ENCODE results near the gene KLHL21.

Gene KLHL21

DNA sequence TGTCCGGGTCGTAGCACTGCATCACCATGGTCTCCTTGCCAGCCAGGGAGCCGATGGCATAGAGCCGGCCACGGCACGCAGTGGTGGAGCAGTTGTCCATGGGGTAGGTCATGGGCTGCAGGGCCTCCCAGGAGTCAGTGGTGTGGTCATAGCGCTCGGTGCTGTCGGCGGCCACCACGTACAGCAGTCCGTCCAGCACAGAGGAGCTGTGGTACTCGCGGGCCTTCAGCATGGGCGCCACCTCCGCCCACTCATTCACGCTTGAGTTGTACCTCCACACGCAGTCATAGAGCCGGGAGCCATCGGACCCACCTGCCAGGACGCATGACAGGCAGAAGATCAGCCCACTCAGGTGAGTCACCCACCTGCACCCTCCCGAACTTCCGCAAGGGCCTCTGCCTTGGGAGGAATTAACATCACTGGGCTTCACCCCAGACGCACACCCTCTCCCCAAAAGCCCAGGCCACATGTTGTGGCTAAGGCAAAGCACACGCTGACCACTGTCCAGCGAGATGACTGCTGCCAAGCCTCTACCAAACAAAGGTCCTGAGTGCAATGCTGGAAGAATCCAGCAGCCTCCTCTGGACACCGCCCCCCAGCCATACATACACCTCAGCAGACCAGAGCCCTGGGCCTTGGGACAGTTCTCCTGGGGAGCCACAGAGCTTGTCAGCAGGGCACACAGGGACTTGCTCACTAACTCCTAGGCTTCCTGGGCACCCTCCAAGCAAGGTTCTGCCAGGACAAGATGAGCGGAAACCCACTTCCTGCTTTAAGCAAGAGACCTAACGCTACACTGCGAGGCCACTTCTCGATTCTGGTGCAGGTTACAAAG is 3.3 kb downstream of the KLHL21 start:
- DNase-seq = no peak

DNA sequence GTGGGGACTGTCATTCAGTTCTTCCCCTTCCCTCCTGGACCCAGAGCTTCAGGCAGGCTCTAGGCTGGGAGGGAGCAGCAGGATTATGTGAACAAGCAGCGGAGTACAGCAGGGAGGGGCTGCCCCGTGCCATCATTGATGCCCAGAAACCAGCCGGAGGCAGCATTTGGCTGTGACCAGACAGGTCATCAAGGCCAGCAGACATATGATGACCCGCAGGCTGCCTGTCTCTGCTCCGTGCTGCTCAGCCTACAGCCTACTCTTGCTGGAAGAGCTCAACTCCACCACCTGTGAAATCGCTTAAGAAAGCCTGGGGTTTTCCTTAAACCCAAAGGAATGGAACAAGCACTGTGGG is 4.9 kb downstream of the KLHL21 start:
- DNase-seq = no peak

GRCh38 chr1:6596886-6597776 is 5.5 kb downstream of the KLHL21 start:
- DNase-seq = no peak

DNA sequence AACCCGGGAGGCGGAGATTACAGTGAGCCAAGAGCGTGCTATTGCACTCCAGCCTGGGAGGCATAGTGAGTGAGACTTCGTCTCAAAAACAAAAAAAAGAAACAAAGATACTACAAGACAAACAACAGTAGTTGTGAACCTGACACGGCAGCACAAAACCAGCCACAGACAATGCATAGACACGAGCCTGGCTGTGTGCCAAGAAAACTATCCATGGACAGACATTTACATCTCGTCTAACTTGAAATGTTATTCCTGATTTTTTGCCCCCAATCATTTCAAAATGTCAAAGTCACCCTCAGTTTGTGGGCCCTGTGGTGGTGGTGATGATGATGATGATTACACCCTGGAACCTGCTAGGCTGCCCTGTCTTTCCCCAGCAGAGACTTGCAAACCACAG is 6.3 kb downstream of the KLHL21 start:
- no peak for DNase-seq

- no peak for DNase-seq
Measured at GRCh38 chr1:6594977-6595740, 7.5 kb downstream of the KLHL21 start.

DNA sequence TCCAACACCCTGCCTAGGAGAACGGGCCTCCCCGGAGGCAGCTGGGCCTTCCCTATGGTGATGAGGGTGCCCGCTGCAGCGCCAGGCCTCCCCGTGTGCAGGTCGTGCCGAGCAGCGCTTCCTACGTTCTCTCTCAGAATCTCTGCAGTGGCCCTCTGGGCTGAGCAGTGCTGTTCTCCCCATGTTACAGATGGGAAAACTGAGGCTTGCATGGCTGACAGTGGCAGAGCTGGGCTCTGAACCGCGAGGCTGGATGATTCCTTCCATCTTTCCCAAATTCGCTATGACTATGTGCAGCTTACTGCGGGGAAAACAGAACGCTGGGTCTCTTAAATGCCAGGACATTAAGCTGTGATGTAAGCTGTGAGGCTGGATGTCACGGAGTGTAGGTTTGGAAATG is 8.9 kb downstream of the KLHL21 start:
- no peak for DNase-seq

DNA sequence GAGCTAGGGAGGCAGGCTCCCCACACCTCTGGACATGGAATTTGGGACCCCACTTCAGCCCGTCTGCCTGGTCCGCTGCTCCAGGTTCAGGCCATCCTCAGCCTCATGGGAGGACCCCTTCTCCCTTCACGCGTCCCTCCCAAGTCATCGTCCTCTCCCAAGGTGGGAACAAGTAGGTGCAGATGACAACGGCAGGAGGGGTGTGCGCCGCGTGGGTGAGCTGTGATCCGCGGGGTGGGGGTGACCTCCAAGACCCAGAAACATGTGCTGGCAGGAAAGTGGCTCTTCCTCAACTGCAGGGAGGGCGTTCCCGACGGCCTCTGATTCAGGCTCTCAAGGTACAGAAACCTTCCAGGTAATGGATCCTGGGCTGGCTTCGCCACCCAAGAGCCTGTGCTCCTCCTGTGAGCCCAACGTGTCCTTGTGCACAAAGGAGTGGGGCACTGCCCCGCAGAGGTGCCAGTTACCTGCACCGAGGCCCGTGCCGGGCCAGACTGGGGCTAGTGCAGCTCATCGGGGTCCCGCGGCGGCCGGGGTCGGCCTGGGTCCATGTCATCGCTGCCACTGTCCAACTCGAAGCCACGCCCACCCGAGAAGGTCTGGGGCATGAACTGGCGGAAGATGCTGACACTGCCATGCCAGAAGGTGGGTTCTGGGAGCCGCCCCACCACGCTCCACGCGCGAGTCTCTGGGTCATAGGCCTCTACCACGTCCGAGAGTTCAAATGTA is 9.6 kb downstream of the KLHL21 start:
- DNase-seq = no peak

DNA sequence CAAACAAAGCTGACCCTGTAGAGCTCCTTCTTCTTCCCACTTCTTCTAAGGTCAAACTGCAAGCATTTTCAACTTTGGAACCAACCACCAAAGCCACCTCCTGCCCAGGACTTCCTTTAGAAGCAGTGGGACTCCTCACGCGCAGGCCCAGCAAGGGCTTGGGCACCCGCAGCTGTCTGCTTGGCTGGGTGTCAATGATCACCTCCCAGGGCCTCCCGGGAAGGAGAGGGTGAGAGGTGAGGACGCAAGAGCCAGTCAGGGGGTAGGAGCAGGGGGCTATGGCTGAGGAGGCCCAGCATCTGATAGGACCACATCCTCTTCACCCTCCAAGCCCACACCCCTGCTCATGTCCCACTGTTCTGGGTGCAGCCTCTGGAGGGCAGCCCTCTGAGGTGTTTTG is 10.2 kb downstream of the KLHL21 start:
- no peak for DNase-seq

- DNase-seq = no peak
Measured at GRCh38 chr1:6591644-6592043, 11.0 kb downstream of the KLHL21 start.

DNA sequence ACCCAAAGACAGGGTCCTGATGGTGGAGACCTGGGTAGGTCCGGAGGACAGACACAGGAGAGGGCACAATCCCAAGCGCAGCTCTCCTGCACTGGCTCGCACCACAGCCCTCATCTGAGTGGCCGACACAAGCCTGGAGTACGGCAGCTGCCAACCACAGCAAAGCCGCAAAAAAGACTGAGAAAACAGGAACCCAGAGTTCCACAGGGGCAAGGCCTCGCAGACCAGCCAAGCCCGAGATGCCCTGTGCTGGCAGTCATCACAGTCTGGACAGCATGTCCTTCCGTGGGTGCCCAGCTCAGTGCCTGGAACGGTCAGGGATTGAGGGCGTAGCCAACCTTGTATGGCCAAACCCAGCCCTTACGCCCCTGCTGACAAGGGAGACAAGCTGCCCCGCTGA is 11.4 kb downstream of the KLHL21 start:
- no peak for DNase-seq

DNA sequence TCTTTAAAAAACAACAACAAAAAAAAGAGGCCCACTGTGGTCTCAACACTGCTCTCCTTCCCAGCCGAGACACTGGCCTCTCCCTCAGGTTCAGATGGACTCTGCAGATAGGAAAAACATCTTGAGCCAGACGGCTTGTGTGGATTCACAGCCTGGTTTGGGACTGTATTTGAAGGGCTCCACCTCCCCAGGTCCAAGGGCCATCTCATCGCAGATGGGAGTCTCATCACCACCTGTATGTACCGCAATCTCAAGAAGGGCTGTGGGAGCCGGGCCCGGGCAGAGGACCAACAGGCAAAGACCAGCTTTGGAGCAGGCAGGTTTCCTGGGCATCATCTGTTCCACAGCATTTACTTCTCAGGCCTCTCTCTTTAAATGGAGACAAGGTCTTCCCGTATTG is 12.6 kb downstream of the KLHL21 start:
- DNase-seq = no peak

GRCh38 chr1:6588893-6589520 is 13.7 kb downstream of the KLHL21 start:
- DNase-seq = no peak

GRCh38 chr1:6588128-6588892 is 14.4 kb downstream of the KLHL21 start:
- no peak for DNase-seq

DNA sequence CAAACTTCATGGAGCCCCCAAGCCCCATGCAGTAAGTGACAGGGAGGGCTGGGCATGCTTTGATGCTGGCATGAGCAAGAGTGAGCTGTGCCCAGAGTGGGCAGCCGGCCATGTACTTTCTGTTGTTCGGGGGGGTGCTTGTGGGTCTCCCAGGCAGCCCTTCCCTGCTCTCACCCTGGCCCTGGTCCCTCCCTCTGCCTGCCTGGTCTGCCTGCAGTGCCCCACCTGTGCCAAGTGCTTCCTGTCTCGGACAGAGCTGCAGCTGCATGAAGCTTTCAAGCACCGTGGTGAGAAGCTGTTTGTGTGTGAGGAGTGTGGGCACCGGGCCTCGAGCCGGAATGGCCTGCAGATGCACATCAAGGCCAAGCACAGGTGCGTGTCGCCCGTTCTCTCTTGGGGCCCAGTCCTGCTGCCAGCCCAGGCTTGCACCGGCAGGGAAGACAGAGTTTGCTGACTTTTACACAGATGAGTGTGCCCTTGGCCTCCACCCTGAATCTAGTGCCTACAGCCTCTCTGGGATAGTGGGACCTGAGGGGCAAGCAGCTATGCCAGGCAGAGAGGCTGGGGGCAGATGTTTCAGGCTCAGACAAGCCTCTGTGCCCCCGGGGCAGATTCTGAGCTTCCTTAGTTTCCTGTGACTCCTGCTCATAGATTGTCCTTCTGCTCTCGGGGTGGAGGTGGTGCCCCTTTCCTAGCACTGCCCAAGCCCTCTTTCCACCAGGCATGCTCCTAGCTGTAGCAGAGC is 15.2 kb downstream of the KLHL21 start:
- no peak for DNase-seq

- DNase-seq = no peak
Measured at GRCh38 chr1:6586404-6586816, 16.3 kb downstream of the KLHL21 start.

- no peak for DNase-seq
Measured at GRCh38 chr1:6585841-6586240, 16.8 kb downstream of the KLHL21 start.

- no peak for DNase-seq
Measured at GRCh38 chr1:6585081-6585722, 17.5 kb downstream of the KLHL21 start.

GRCh38 chr1:6584126-6585080 is 18.3 kb downstream of the KLHL21 start:
- DNase-seq = no peak

DNA sequence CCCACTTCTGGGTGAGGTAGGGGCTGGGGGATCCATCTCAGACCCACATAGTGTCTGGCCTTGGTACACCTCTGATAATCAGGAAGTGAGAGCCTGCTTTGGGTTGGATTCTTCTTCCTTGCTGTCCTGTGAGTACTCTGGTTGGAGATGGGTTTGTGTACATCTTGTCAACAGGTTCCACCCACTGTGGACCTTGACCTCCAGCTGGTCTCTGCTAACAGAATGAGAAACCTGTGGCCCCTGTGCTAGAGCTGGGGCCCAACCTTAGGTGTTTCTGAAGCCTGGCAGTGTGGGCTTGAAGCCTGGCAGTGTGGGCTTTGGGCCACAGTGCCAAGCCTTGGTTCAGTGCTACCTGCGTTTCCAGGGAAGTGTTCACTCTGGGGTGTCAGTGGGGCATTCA is 20.3 kb downstream of the KLHL21 start:
- DNase-seq = no peak
